ENCODE data around the gene SELENON. TPM values are rescaled to one million over a fixed set of nuclear protein-coding genes. Genes with fewer than 3 reads are reported as not detected.

SELENON gene
- total RNA-seq, 1 experiment from 2014 or later = 40.6 TPM

DNA sequence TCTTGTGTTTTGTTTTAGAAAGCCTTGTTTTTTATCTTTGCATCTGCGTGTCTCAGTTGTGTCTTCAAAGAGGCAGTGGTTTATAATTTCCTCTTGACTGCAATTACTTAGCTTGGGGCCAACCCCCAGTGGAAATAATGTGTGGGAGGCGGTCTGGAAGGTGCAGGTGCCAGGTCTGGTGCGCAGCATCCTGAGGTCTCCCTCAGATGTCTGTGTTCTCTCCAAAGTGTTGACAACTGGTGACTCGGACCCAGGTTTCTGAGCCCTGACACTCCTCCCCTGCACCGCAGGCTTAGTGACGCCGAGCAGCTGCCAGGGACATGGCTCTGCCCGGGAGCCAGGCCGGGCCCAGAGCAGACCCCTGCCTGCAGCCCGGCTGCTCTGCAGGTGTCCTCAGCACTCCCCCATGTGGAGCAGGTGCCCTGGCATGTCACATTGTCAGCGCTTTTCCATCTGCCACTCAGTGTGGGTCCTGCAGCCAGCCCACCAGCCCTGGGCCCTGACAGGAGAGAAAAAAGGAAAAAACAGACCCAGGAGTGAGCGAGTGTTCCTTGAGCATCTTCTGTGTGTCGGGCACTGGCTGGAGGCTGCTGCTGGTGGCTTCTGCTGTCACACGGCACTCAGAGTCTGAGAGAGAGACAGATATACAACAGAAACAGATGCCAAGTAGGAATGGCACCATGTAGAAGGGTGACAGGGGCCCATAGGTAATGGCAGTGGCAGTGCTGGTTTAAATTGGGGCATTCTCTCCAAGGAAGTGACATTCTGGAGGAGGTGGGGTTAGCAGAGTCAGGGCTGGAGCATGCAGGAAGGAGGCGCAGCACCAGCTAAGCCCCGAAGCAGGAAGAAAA, 24.8 kb upstream of the SELENON start:
- CTCF ChIA-PET = interaction anchor here (0.6 to 1.4 kb wide), 2 partner anchors 15 to 17 kb away, joined by 3 read pairs; no protein-coding TSS in a partner anchor
- peak; percentile 11 for DNase-seq
- peaks cover 26% of the 10 kb centered on the region for H3K27me3 Mint-ChIP-seq (ENCODE audit: unreplicated experiment)
- H3K4me3 Mint-ChIP-seq (ENCODE audit: low read depth, unreplicated experiment) = no peak overlapping the region
- no TSS peak for BruUV-seq (replicated peaks)
- H3K4me1 Mint-ChIP-seq (ENCODE audit: low read depth, unreplicated experiment) = peaks cover 33% of the 10 kb centered on the region
- intact Hi-C loops (cut with micrococcal nuclease; ENCODE audit: unreplicated experiment) = no loop called here
- no peaks in the 10 kb centered on the region for H3K36me3 Mint-ChIP-seq (ENCODE audit: insufficient read depth, unreplicated experiment)
- H3K27ac Mint-ChIP-seq (ENCODE audit: unreplicated experiment) = no peak overlapping the region
- TF ChIP-seq, protein P1, sequence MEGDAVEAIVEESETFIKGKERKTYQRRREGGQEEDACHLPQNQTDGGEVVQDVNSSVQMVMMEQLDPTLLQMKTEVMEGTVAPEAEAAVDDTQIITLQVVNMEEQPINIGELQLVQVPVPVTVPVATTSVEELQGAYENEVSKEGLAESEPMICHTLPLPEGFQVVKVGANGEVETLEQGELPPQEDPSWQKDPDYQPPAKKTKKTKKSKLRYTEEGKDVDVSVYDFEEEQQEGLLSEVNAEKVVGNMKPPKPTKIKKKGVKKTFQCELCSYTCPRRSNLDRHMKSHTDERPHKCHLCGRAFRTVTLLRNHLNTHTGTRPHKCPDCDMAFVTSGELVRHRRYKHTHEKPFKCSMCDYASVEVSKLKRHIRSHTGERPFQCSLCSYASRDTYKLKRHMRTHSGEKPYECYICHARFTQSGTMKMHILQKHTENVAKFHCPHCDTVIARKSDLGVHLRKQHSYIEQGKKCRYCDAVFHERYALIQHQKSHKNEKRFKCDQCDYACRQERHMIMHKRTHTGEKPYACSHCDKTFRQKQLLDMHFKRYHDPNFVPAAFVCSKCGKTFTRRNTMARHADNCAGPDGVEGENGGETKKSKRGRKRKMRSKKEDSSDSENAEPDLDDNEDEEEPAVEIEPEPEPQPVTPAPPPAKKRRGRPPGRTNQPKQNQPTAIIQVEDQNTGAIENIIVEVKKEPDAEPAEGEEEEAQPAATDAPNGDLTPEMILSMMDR (IDR thresholded peaks at IDR 0.05; ENCODE audit: unreplicated experiment) = no peak
- no peaks in the 10 kb centered on the region for H3K9me3 Mint-ChIP-seq (ENCODE audit: low read depth, unreplicated experiment)

DNA sequence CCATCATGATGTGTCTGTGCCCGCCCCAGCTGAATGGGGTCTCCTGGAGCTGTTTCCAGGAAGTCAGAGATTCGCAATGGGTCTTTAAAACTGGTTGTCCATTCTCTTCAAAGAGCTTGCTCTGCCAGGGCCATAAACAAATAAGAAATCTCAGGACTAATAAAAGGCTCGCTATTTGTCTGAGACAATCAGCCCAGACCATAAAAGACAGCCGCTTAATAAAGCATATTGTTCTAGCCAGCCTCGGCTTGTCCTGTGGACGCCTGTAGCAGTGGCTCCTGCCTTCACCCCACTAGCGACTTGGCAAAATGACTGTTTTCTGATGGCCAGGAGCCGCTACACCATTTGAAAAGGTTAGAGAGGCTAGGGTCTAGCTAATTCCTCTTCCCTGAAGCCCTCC, 20.6 kb upstream of the SELENON start:
- BruUV-seq (replicated peaks) = no TSS peak
- DNase-seq = no peak
- Mint-ChIP-seq H3K9me3 (ENCODE audit: low read depth, unreplicated experiment) (no peaks in the 10 kb centered on the region), H3K27ac (ENCODE audit: unreplicated experiment) (no peak overlapping the region), H3K27me3 (ENCODE audit: unreplicated experiment) (peaks cover 5% of the 10 kb centered on the region), H3K4me3 (ENCODE audit: low read depth, unreplicated experiment) (no peak overlapping the region), H3K4me1 (ENCODE audit: low read depth, unreplicated experiment) (peaks cover 10% of the 10 kb centered on the region), H3K36me3 (ENCODE audit: insufficient read depth, unreplicated experiment) (no peaks in the 10 kb centered on the region)
- CTCF ChIA-PET = interaction anchor here (1.1 kb wide), 1 partner anchor 21 kb away, joined by 3 read pairs; no protein-coding TSS in a partner anchor
- intact Hi-C loops (cut with micrococcal nuclease; ENCODE audit: unreplicated experiment) = no loop called here
- TF ChIP-seq, protein P1 (IDR thresholded peaks at IDR 0.05; ENCODE audit: unreplicated experiment) = no peak

DNA sequence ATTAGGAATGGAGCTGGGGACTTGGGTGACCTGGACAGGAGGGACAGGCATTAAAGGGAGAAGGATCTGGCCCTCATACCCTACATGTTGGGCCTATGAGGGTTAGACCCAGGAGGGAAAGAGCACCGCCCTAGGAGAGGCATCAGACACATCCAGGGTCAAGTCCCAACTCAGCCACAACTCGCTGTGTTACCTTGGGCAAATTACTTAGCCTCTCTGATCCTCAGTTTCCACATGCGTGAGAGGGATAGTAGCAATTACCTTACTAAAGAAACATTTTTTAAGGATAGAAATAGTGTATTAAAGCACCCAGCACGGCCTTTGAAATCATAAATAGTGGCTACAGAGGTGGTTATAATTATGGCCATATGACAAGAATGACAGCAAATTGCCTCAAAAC, 20.1 kb upstream of the SELENON start:
- no peak for DNase-seq
- CTCF ChIA-PET = no interaction called here
- no peaks in the 10 kb centered on the region for H3K36me3 Mint-ChIP-seq (ENCODE audit: insufficient read depth, unreplicated experiment)
- no peak overlapping the region for H3K27ac Mint-ChIP-seq (ENCODE audit: unreplicated experiment)
- intact Hi-C loops (cut with micrococcal nuclease; ENCODE audit: unreplicated experiment) = no loop called here
- no TSS peak for BruUV-seq (replicated peaks)
- H3K9me3 Mint-ChIP-seq (ENCODE audit: low read depth, unreplicated experiment) = no peaks in the 10 kb centered on the region
- peaks cover 8% of the 10 kb centered on the region for H3K4me1 Mint-ChIP-seq (ENCODE audit: low read depth, unreplicated experiment)
- H3K4me3 Mint-ChIP-seq (ENCODE audit: low read depth, unreplicated experiment) = no peak overlapping the region
- TF ChIP-seq, protein P1 (IDR thresholded peaks at IDR 0.05; ENCODE audit: unreplicated experiment) = no peak
- peaks cover 10% of the 10 kb centered on the region for H3K27me3 Mint-ChIP-seq (ENCODE audit: unreplicated experiment)

- H3K36me3 Mint-ChIP-seq (ENCODE audit: insufficient read depth, unreplicated experiment) = no peaks in the 10 kb centered on the region
- no peak overlapping the region for H3K27ac Mint-ChIP-seq (ENCODE audit: unreplicated experiment)
- DNase-seq = no peak
- peaks cover 13% of the 10 kb centered on the region for H3K27me3 Mint-ChIP-seq (ENCODE audit: unreplicated experiment)
- TF ChIP-seq, protein P1 (IDR thresholded peaks at IDR 0.05; ENCODE audit: unreplicated experiment) = no peak
- intact Hi-C loops (cut with micrococcal nuclease; ENCODE audit: unreplicated experiment) = no loop called here
- CTCF ChIA-PET = no interaction called here
- H3K4me1 Mint-ChIP-seq (ENCODE audit: low read depth, unreplicated experiment) = peaks cover 1% of the 10 kb centered on the region
- BruUV-seq (replicated peaks) = no TSS peak
- no peak overlapping the region for H3K4me3 Mint-ChIP-seq (ENCODE audit: low read depth, unreplicated experiment)
- no peaks in the 10 kb centered on the region for H3K9me3 Mint-ChIP-seq (ENCODE audit: low read depth, unreplicated experiment)
Observed at GRCh38 chr1:25780318-25781129, 19.5 kb upstream of the SELENON start.

Data from Calu3 (cell line).